Loucy (cell line): ENCODE measurements around the gene MBNL2.

ENCODE experiments used
- EZH2phosphoT487 ChIP-seq: fragments of 200-600 bp; IDR thresholded peaks from 2 replicates; pipeline ENCODE4 v1.6.1; 2018; ENCODE audit warnings: antibody characterized with exemption, mild to moderate bottlenecking, moderate library complexity, borderline replicate concordance
- TF ChIP-seq, protein P1 (sequence below): fragments of 200-600 bp; sonication (generic); conservative IDR thresholded peaks from 2 replicates; pipeline ENCODE4 v1.5.1; 2014; ENCODE audit warnings: mild to moderate bottlenecking, antibody characterized with exemption, low read length

DNA sequence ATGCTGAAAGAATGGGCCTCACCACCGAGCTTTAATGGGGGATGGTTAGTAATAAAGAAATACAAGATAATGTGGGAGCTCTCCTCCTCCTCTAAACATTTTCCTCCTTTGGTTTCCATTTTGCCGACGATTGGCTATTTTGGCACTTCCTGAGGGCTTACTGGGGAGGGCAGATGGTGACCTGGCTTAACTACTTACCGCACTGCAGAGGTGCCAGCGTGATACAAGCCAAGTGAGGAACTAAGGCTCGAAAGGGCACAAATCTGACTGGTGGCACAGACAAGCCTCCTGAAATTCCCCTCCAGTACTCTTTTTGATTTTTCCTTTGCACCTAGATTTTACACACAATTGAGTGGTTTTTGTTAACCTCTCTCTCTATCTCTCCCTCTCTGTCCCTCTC lies 158.6 kb downstream of the MBNL2 start:
- TF ChIP-seq, protein P1, sequence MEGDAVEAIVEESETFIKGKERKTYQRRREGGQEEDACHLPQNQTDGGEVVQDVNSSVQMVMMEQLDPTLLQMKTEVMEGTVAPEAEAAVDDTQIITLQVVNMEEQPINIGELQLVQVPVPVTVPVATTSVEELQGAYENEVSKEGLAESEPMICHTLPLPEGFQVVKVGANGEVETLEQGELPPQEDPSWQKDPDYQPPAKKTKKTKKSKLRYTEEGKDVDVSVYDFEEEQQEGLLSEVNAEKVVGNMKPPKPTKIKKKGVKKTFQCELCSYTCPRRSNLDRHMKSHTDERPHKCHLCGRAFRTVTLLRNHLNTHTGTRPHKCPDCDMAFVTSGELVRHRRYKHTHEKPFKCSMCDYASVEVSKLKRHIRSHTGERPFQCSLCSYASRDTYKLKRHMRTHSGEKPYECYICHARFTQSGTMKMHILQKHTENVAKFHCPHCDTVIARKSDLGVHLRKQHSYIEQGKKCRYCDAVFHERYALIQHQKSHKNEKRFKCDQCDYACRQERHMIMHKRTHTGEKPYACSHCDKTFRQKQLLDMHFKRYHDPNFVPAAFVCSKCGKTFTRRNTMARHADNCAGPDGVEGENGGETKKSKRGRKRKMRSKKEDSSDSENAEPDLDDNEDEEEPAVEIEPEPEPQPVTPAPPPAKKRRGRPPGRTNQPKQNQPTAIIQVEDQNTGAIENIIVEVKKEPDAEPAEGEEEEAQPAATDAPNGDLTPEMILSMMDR = no peak
- TF ChIP-seq EZH2phosphoT487 = no peak
